ENCODE measurements around the gene INSC. TPM values are rescaled to one million over a fixed set of nuclear protein-coding genes. Genes with fewer than 3 reads are reported as not detected.

The INSC gene
- total RNA-seq, 1 experiment from 2014 or later, result 1.0 TPM

DNA sequence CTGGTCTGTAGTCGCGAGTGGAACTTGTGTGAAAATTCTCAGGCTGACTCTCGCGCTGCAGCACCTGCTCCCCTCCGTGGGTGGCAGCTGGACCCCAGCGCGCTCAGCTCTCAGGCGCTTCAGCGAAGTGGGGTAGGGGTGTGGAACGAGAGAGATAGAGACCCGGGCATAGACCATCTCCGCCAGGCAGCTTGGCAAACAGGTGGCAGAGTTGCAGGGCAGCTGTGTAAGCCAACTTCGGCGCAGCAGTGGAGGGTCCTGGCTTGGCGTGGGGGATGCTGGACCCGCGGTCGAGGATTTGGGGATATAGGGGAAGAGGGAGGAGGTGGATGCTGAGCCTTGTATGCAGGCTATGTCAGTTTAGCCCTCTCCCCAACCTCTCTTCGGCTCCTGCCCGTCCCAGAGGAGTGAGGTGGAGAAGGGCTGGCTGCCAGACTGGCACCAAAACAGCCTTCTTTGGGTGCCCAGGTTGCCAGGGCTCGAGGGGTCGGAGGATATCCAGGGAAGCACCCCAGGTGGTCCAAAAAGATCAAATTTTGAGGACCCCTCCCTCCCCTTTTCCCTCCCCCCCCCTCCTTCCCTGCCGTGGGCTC lies 42.1 kb upstream of the INSC start:
- H3K4me3 ChIP-seq (ENCODE audit: low read depth, low read length, poor library complexity, severe bottlenecking), result peak overlapping the region; percentile 48
- POLR2A ChIA-PET (ENCODE audit: low non-redundant PET), result interaction anchor here (0.7 kb wide), 1 partner anchor 10 kb away, joined by 5 read pairs; no protein-coding TSS in a partner anchor

DNA sequence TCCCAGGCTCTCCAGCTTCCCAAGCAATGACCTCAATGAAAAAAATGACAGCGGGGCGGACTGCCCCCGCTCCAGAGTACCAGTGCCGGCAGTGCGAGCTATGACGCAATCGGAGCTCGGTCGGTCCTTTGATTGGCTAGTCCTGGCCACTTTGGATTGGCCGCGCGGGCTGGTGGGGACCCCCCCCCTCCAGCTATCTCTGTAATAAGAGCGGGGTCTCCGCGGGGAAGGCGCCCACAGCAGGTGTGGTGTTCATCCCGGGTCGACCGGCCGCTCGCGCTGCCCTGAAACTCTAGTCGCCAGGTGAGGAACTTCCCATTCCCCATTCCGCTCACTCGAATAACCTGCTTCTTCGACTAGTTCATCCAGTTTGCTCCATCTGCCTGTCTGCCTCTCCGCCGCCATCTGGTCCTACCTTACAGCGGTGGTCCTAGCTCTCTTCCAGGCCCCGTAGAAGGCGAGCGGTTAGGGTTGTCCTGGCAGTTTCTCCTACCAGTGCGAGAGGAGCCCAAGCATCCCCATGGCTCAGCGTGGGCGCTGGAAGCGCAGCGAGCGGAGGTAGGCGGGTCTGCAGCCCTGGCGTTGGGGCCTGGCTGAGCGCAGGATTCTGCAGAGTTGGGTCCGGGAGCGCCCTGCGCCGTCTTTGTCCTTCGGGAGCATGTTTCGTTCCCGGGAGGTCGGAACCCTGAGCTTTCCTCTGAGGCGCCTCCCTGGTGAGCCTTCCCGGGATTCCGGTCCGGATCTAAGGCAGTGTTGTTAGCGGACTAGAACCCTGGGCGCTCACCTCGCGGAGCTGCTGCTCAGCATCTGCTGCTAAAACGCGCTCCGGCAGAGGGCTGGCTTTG lies 41.1 kb upstream of the INSC start, which contains the start of gene CALCB:
Gene CALCB, plus strand, starts transcription at position 233 of the 845 bp plus-strand sequence. CDS start 1,126 bp downstream, outside the sequence.
- no peaks in the 10 kb centered on the region for H3K27me3 ChIP-seq (replicated peaks; ENCODE audit: insufficient read depth, low read depth, low read length, poor library complexity)
- H3K36me3 ChIP-seq (ENCODE audit: insufficient read depth, low read length, poor library complexity, severe bottlenecking), result no peaks in the 10 kb centered on the region
- peak within 1 kb of the TSS; percentile 48 for H3K4me3 ChIP-seq (ENCODE audit: low read depth, low read length, poor library complexity, severe bottlenecking)
- POLR2A ChIA-PET (ENCODE audit: low non-redundant PET), result interaction anchor here (0.7 kb wide), 1 partner anchor 11 kb away, joined by 5 read pairs; no protein-coding TSS in a partner anchor
- CTCF ChIA-PET, result interaction anchor here (0.5 to 4.4 kb wide), 2 partner anchors 26 to 165 kb away, joined by 3 to 52 read pairs; no protein-coding TSS in a partner anchor
- intact Hi-C loops (cut with micrococcal nuclease; ENCODE audit: unreplicated experiment), result loop anchor here (10.0 kb wide), 1 partner anchor 539 kb away; no protein-coding TSS in a partner anchor
- no peak for TF ChIP-seq EZH2 (IDR thresholded peaks at IDR 0.05; ENCODE audit: borderline replicate concordance, low read depth, low read length, poor library complexity, severe bottlenecking)
- TF ChIP-seq, protein P1, sequence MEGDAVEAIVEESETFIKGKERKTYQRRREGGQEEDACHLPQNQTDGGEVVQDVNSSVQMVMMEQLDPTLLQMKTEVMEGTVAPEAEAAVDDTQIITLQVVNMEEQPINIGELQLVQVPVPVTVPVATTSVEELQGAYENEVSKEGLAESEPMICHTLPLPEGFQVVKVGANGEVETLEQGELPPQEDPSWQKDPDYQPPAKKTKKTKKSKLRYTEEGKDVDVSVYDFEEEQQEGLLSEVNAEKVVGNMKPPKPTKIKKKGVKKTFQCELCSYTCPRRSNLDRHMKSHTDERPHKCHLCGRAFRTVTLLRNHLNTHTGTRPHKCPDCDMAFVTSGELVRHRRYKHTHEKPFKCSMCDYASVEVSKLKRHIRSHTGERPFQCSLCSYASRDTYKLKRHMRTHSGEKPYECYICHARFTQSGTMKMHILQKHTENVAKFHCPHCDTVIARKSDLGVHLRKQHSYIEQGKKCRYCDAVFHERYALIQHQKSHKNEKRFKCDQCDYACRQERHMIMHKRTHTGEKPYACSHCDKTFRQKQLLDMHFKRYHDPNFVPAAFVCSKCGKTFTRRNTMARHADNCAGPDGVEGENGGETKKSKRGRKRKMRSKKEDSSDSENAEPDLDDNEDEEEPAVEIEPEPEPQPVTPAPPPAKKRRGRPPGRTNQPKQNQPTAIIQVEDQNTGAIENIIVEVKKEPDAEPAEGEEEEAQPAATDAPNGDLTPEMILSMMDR (conservative IDR thresholded peaks at IDR 0.05; ENCODE audit: low read depth, low read length), result no peak
- no peak within 1 kb of the TSS for H3K27ac ChIP-seq (ENCODE audit: low read depth, low read length, poor library complexity, severe bottlenecking)
- no peaks in the 10 kb centered on the region for H3K4me1 ChIP-seq (ENCODE audit: insufficient read depth, low read length, poor library complexity, severe bottlenecking)
- TSS peak; percentile 42 for BruUV-seq (replicated peaks)
- peak; percentile 68 for DNase-seq (ENCODE audit: low spot score)
- H3K9me3 ChIP-seq (ENCODE audit: low read depth, low read length, poor library complexity, severe bottlenecking), result no peaks in the 10 kb centered on the region

More for the DNA sequence above, 42.1 kb upstream of the INSC start:
- CTCF ChIA-PET, result interaction anchor here (0.5 to 4.4 kb wide), 2 partner anchors 25 to 164 kb away, joined by 3 to 52 read pairs; no protein-coding TSS in a partner anchor
- no peaks in the 10 kb centered on the region for H3K4me1 ChIP-seq (ENCODE audit: insufficient read depth, low read length, poor library complexity, severe bottlenecking)
- TF ChIP-seq, protein P1 (conservative IDR thresholded peaks at IDR 0.05; ENCODE audit: low read depth, low read length), result no peak
- no peak for TF ChIP-seq EZH2 (IDR thresholded peaks at IDR 0.05; ENCODE audit: borderline replicate concordance, low read depth, low read length, poor library complexity, severe bottlenecking)
- no peaks in the 10 kb centered on the region for H3K36me3 ChIP-seq (ENCODE audit: insufficient read depth, low read length, poor library complexity, severe bottlenecking)
- no peak overlapping the region for H3K27ac ChIP-seq (ENCODE audit: low read depth, low read length, poor library complexity, severe bottlenecking)
- intact Hi-C loops (cut with micrococcal nuclease; ENCODE audit: unreplicated experiment), result loop anchor here (10.0 kb wide), 1 partner anchor 538 kb away; no protein-coding TSS in a partner anchor
- BruUV-seq (replicated peaks), result no TSS peak
- no peaks in the 10 kb centered on the region for H3K9me3 ChIP-seq (ENCODE audit: low read depth, low read length, poor library complexity, severe bottlenecking)
- H3K27me3 ChIP-seq (replicated peaks; ENCODE audit: insufficient read depth, low read depth, low read length, poor library complexity), result no peaks in the 10 kb centered on the region
- no peak for DNase-seq (ENCODE audit: low spot score)

All from A673 (cell line).